Measurements from ENCODE around the gene OVOL3. TPM values are rescaled to one million over a fixed set of nuclear protein-coding genes. Genes with fewer than 3 reads are reported as not detected.
"Not testable (repeated sequence)": the region's sequence is repeated elsewhere in the genome, so short reads cannot be mapped to it uniquely, and the experiment has no call there.

Gene OVOL3
- total RNA-seq: not detected

DNA sequence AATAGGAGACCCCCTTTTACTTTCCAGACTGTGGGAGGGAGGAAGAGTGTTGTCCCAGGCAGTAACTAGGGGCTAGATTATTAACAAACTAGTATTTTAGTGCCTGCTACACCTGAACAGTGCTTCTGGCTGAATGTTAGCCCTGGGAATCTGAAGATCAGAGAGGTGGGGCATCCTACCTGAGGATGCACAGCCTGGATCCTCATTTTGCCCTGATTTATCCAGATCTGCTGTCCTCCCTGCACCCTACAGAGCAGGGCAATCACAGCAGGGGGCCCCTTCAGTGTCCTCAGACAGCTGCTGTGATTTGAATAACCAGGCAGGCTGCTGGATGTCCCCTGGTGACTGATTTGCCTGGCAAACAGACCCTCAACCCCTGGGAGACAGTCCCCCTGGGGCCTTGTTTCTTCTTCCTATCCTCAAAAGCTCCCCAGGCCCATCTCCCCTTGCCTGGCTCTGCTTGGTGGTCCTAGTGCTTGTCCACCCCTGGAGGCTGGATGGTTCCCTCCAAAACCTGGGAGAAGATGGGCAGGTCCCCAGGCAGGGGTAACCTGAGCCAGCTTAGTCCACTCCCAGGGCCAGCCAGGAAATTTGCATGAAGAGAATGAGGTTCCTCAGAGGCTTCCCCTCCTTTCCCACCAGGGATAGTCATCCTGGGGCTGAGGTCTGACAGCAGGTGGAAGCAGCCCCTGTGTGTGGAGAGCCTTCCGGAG lies at the start of gene OVOL3:
OVOL3 (plus strand) TSS at position 657 of the 713 bp plus-strand sequence. CDS start 60 bp downstream, outside the sequence.
- DNase-seq: no peak
- Mint-ChIP-seq H3K9me3 (ENCODE audit: low read depth) (no peaks in the 10 kb centered on the region), H3K27ac (peak within 1 kb of the TSS; percentile 26), H3K4me3 (no peak within 1 kb of the TSS), H3K36me3 (peaks cover 8% of the 10 kb centered on the region), H3K27me3 (peaks cover 2% of the 10 kb centered on the region), H3K4me1 (peaks cover 15% of the 10 kb centered on the region)
- CTCF ChIA-PET: no interaction called here
- no peak for ATAC-seq

DNA sequence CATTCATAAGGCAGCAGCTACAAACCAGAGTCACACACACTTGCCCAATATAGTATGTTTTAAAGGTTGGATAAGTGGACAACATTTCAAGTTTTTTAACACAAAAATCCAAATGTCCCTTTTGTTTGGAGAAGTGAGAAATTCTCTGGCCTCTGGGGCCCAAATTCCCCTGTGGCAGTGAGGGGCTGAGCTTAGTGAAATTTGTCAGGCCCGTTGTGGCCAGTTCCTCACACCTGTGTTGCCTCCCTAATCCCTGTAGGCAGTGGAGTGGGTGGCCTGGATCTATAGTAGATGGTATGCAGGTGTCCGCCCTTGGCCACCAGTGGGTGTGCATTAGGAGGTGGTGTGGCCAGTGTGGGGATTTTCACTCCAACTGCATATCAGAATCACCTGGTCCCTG lies 49.6 kb upstream of the OVOL3 start:
- DNase-seq: no peak
- CTCF ChIA-PET: interaction anchor here (1.2 to 1.4 kb wide), 2 partner anchors 47 to 67 kb away, joined by 3 read pairs; partner anchors contain the start of gene ALKBH6

DNA sequence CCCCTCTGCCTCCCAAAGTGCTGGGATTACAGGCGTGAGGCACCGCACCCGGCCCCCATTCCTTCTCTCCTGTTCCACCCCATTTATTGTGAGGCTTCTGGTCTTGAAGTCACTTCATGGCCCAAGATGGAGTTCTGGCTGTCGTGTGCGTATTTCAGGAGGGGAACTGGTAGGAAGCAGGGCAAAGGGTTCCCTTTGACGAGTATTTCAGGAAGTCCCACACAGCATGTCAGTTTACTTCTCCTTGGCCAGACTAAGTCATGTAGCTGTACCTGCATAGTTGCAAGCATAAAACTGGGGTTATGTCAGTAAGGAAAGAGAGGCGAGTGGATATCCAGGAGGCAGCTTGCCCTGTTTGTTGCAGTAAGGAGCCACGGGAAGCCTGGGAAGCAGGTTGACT lies 46.1 kb upstream of the OVOL3 start:
- no peaks in the 10 kb centered on the region for H3K4me1 Mint-ChIP-seq
- peaks cover 50% of the 10 kb centered on the region for H3K36me3 Mint-ChIP-seq
- no peak overlapping the region for H3K4me3 Mint-ChIP-seq
- H3K9me3 Mint-ChIP-seq (ENCODE audit: low read depth): no peaks in the 10 kb centered on the region
- H3K27ac Mint-ChIP-seq: no peak overlapping the region
- no peak for DNase-seq
- ATAC-seq: no peak
- CTCF ChIA-PET: no interaction called here
- no peaks in the 10 kb centered on the region for H3K27me3 Mint-ChIP-seq

More for the DNA sequence above, 49.6 kb upstream of the OVOL3 start:
- ATAC-seq: no peak
- peaks cover 42% of the 10 kb centered on the region for H3K36me3 Mint-ChIP-seq
- no peak overlapping the region for H3K4me3 Mint-ChIP-seq
- H3K4me1 Mint-ChIP-seq: peaks cover 18% of the 10 kb centered on the region
- H3K27me3 Mint-ChIP-seq: no peaks in the 10 kb centered on the region
- H3K9me3 Mint-ChIP-seq (ENCODE audit: low read depth): no peaks in the 10 kb centered on the region
- H3K27ac Mint-ChIP-seq: no peak overlapping the region

DNA sequence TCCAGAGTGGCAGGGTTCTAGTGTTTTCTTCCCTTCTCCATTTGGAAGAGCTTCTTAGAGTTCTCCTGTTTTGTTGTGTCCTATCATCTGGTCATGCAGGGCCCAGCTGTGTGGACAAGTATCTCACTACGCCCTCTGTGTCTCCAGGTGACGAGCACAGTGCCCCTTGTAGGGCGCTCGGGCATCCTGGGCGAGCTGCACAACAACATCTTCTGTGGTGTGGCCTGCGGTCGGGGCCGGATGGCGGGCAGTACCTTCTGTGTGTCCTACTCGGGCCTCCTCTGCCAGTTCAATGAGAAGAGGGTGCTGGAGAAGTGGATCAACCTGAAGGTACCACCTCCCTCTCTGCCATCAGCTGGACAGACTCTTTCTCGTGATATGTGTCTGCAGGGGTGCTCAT lies 43.3 kb upstream of the OVOL3 start:
- H3K9me3 Mint-ChIP-seq (ENCODE audit: low read depth): no peaks in the 10 kb centered on the region
- no peak overlapping the region for H3K27ac Mint-ChIP-seq
- no peaks in the 10 kb centered on the region for H3K27me3 Mint-ChIP-seq
- DNase-seq: no peak
- CTCF ChIA-PET: interaction anchor here (1.6 kb wide), 1 partner anchor 103 kb away, joined by 3 read pairs; no protein-coding TSS in a partner anchor
- ATAC-seq: no peak
- no peak overlapping the region for H3K4me3 Mint-ChIP-seq
- no peaks in the 10 kb centered on the region for H3K4me1 Mint-ChIP-seq
- peaks cover 55% of the 10 kb centered on the region for H3K36me3 Mint-ChIP-seq

DNA sequence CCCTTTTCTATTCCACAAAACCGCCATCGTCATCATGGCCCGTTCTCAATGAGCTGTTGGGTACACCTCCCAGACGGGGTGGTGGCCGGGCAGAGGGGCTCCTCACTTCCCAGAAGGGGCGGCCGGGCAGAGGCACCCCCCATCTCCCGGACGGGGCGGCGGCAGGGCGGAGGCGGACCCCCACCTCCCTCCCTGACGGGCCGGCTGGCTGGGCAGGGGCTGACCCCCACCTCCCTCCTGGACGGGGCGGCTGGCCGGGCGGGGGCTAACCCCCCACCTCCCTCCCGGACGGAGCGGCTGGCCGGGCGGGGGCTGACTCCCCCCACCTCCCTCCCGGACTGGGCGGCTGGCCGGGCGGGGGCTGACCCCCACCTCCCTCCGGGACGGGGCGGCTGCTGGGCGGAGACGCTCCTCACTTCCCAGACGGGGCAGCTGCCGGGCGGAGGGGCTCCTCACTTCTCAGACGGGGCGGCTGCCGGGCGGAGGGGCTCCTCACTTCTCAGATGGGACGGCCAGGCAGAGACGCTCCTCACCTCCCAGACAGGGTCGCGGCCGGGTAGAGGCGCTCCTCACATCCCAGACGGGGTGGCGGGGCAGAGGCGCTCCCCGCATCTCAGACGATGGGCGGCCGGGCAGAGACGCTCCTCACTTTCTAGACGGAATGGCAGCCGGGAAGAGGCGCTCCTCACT lies 42.0 kb upstream of the OVOL3 start:
- H3K27me3 Mint-ChIP-seq; H3K4me1 Mint-ChIP-seq; H3K27ac Mint-ChIP-seq; DNase-seq; ATAC-seq; H3K4me3 Mint-ChIP-seq; CTCF ChIA-PET; H3K9me3 Mint-ChIP-seq (ENCODE audit: low read depth): not testable (repeated sequence)
- peaks cover 56% of the 10 kb centered on the region for H3K36me3 Mint-ChIP-seq

DNA sequence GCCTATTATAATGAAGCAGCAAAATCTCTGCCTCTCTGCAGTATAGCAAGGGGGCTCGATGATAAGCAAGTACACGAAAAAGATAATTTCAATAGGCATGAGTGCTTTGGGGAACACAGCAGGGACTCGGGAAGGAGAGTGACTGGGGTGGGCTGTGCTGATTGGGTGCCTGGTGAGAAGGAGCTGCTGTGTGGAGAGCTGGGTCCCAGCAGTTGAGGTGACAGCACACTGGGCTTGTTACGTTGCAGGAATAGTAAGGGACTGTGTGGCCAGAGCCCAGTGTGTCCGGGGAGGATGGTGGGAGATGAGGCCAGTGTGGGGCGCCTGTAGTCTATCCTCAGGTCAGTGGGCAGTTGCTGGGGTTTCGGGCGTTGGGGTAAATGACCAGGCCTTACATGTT lies 38.9 kb upstream of the OVOL3 start:
- DNase-seq (no peak), ATAC-seq (no peak)
- Mint-ChIP-seq H3K9me3 (ENCODE audit: low read depth) (no peaks in the 10 kb centered on the region), H3K36me3 (peaks cover 49% of the 10 kb centered on the region), H3K27ac (no peak overlapping the region), H3K27me3 (no peaks in the 10 kb centered on the region), H3K4me1 (no peaks in the 10 kb centered on the region), H3K4me3 (no peak overlapping the region)
- CTCF ChIA-PET: no interaction called here

DNA sequence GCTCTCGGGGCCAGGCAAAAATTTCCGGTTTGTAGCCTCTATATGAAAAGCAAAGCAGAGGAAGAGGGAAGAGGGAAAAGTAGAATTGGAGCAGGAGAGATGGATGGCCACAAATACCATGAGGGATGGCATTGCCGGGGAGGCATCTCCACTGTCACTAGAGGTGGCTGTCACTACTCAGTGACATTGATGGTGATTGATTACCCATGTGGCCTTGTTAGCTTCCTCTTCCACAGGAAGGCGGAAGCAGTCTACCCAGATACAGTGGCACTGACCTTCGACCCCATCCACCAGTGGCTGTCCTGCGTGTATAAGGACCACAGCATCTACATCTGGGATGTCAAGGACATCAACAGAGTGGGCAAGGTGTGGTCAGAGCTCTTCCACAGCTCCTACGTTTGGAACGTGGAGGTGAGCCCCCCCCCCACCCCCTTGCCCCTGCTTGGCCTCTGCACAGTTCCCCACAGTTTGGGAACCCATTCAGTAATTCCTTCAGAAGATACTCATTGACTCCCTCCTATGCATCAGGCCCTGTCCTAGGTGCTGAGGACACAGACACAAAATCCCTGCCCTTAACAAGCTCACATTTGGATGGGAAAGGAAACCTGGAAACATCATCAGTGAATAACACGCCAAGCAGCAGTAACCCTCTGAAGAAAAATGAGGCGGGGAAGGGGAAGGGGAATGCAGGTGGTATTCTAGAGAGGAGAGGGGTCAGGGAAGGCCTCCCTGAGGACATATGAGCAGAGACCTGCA lies 37.6 kb upstream of the OVOL3 start:
- H3K9me3 Mint-ChIP-seq (ENCODE audit: low read depth): no peaks in the 10 kb centered on the region
- ATAC-seq (no peak), DNase-seq (no peak)
- H3K4me3 Mint-ChIP-seq: no peak overlapping the region
- CTCF ChIA-PET: no interaction called here
- H3K27ac Mint-ChIP-seq: no peak overlapping the region
- H3K4me1 Mint-ChIP-seq: no peaks in the 10 kb centered on the region
- peaks cover 45% of the 10 kb centered on the region for H3K36me3 Mint-ChIP-seq
- no peaks in the 10 kb centered on the region for H3K27me3 Mint-ChIP-seq

DNA sequence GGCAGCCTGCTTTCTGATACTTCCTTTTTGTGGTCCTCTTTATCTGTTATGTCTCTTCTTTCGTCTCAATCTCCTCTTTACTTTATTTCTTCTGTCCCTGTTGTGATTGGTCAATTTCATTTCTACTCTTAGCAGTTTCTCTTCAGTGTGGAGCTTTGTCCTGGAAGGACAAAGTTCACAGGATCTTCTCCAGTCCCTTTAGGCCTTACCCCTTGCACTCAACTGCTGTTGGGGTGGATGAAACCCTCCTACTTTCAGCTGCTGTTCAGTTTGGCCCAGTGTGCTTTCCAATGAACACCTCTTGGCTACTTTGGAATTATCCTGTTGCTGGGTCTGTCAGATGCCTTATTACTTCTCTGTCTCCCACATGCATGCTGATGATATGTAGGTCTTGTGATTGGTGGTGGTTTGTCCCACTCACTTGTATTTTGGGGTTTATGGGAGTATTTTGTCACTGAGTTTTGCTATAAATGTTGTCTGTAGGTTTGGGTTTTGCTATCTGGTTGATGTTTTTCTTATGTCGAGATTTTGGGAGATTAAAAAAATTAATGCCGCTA lies 31.5 kb upstream of the OVOL3 start:
- no peak overlapping the region for H3K27ac Mint-ChIP-seq
- no peak overlapping the region for H3K4me3 Mint-ChIP-seq
- no peak for ATAC-seq
- H3K27me3 Mint-ChIP-seq: no peaks in the 10 kb centered on the region
- CTCF ChIA-PET: no interaction called here
- H3K9me3 Mint-ChIP-seq (ENCODE audit: low read depth): no peaks in the 10 kb centered on the region
- peaks cover 50% of the 10 kb centered on the region for H3K36me3 Mint-ChIP-seq
- no peak for DNase-seq
- H3K4me1 Mint-ChIP-seq: no peaks in the 10 kb centered on the region

DNA sequence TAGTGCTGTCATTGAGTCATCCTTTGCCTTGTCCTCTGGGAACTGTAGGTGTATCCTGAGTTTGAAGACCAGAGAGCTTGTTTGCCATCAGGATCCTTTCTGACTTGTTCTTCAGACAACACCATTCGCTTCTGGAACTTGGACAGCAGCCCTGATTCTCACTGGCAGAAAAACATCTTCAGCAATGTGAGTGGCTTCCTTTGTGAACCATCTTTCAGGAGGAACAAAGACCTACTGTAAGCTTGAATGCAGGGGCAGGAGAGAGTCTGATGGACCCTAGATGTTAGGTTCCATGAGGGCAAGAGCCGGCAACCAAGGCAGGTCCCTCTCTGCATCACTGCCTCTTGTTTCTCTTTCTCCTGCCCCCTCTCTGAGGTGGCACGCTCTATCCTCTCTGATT lies 29.6 kb upstream of the OVOL3 start:
- ATAC-seq (no peak), DNase-seq (no peak)
- H3K36me3 Mint-ChIP-seq: peaks cover 54% of the 10 kb centered on the region
- no peaks in the 10 kb centered on the region for H3K9me3 Mint-ChIP-seq (ENCODE audit: low read depth)
- H3K4me3 Mint-ChIP-seq: no peak overlapping the region
- no peaks in the 10 kb centered on the region for H3K27me3 Mint-ChIP-seq
- H3K27ac Mint-ChIP-seq: no peak overlapping the region
- CTCF ChIA-PET: no interaction called here
- H3K4me1 Mint-ChIP-seq: no peaks in the 10 kb centered on the region

DNA sequence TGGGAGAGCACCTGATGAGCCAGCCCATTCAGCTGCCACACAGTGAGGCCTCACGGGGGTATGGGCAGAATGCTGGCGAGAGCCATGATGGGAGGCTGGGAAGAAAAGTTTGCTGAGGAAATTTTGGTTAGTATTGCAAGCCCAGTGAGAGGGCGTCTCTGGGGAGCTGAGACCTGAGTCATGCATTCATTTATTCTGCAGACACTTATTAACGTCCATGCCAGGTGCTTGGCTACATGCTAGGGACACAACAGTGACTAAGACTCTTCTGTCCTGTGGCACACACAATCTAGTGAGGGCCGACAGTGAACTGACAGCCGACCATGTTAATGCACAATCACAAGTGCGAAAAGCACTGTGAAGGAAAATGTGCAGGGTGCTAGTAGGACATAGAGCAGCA lies 29.0 kb upstream of the OVOL3 start:
- Mint-ChIP-seq H3K4me3 (no peak overlapping the region), H3K4me1 (no peaks in the 10 kb centered on the region), H3K27ac (no peak overlapping the region), H3K9me3 (ENCODE audit: low read depth) (no peaks in the 10 kb centered on the region), H3K36me3 (peaks cover 56% of the 10 kb centered on the region), H3K27me3 (no peaks in the 10 kb centered on the region)
- DNase-seq (no peak), ATAC-seq (no peak)
- CTCF ChIA-PET: interaction anchor here (1.6 kb wide), 1 partner anchor 26 kb away, joined by 3 read pairs; no protein-coding TSS in a partner anchor

DNA sequence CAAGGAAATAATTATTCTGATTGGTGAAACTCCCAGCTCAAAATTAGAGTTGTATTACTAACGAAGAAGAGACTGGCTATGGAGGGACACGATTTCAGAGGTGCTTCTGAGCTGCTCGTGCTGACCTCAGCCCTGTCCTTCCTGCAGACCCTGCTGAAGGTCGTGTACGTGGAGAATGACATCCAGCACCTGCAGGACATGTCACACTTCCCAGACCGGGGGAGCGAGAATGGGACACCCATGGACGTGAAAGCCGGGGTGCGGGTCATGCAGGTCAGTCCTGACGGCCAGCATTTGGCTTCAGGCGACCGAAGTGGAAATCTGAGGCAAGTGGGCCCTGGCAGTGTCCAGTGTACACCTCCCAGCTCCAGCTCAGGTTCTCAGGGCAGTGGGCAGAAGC lies 28.0 kb upstream of the OVOL3 start:
- Mint-ChIP-seq H3K9me3 (ENCODE audit: low read depth) (no peaks in the 10 kb centered on the region), H3K27ac (no peak overlapping the region), H3K4me1 (no peaks in the 10 kb centered on the region), H3K4me3 (no peak overlapping the region), H3K36me3 (peaks cover 51% of the 10 kb centered on the region), H3K27me3 (no peaks in the 10 kb centered on the region)
- DNase-seq: no peak
- CTCF ChIA-PET: interaction anchor here (1.6 kb wide), 1 partner anchor 27 kb away, joined by 3 read pairs; no protein-coding TSS in a partner anchor
- ATAC-seq: no peak

DNA sequence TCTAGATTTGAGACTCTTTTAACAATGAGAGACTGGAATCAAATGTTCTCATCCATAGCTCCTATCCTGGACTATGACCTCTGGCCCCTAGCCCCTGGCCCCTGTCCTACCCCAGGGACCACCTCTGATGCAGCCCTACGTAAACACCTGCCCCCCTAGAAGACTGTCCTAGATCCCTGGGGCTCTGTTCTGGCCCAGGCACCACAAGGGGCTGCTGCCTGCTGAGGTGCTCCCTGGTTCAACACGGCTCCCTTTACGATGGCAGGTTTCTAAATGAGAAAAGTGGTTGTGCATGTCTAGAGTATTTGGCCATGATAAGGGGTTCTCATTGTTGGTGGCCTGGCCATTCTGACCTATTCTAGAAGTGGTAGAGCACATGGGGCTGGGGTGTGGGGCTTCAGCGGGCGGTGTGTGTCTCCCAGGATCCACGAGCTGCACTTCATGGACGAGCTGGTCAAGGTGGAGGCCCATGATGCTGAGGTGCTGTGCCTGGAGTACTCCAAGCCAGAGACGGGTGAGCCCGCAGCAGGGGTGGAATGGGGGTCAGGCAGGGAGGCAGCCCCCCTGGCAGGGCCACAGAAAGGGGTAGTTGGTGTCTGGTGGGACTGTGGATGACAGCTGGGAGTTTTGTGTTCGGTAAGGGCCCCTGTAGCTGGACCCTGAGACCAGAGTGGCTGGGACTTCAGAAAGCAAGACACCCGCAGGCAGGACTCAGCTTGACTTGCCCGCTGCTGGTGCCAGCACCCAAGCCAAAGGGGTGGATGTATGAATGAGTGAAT lies 26.5 kb upstream of the OVOL3 start:
- H3K27me3 Mint-ChIP-seq: no peaks in the 10 kb centered on the region
- H3K36me3 Mint-ChIP-seq: peaks cover 49% of the 10 kb centered on the region
- CTCF ChIA-PET: no interaction called here
- DNase-seq (no peak), ATAC-seq (no peak)
- no peaks in the 10 kb centered on the region for H3K9me3 Mint-ChIP-seq (ENCODE audit: low read depth)
- H3K4me3 Mint-ChIP-seq: no peak overlapping the region
- no peaks in the 10 kb centered on the region for H3K4me1 Mint-ChIP-seq
- H3K27ac Mint-ChIP-seq: no peak overlapping the region

DNA sequence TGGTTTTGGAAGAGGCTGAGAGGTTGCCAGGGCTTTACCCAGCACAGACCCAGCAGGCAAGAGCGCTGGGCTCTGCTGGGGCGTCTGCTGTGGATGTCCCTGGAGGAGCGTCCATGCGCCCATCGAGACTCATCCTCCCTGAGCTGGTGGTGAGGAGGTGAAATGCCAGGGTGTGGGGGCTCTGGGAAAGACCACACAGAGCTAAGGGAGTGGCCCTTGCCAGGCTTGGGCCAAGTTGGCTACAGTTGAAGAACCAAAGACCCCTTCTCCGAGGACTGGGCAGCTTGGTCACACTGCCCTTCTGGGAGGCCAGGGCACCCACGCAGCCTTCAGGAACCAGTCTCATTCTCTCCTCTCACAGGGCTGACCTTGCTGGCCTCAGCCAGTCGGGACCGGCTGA lies 24.6 kb upstream of the OVOL3 start:
- DNase-seq (no peak), ATAC-seq (no peak)
- CTCF ChIA-PET: no interaction called here
- Mint-ChIP-seq H3K9me3 (ENCODE audit: low read depth) (no peaks in the 10 kb centered on the region), H3K27me3 (no peaks in the 10 kb centered on the region), H3K36me3 (peaks cover 43% of the 10 kb centered on the region), H3K4me3 (no peak overlapping the region), H3K27ac (no peak overlapping the region), H3K4me1 (peaks cover 2% of the 10 kb centered on the region)

Measured in activated CD8-positive, alpha-beta memory T cell treated with anti-CD3 and anti-CD28 coated beads, Interleukin-2, amount 10 ng/mL, durations not matched to agents 7 days and 5 days (primary cell).